NCI-H345 treated with DMSO at 0.1 percent for 48 hours (cell line): Measurements from ENCODE around the gene CASQ2.
A peak's percentile ranks its signal among the peaks of the same experiment; 100 is the strongest.

Experiments
- DNase-seq: peaks from one replicate; lab custom pipeline; 2025; ENCODE audit not compliant: unreplicated experiment; lab: John Stamatoyannopoulos, UW

CASQ2 gene

GRCh38 chr1:115697619-115698018 is 70.9 kb downstream of the CASQ2 start:
- no peak for DNase-seq

DNA sequence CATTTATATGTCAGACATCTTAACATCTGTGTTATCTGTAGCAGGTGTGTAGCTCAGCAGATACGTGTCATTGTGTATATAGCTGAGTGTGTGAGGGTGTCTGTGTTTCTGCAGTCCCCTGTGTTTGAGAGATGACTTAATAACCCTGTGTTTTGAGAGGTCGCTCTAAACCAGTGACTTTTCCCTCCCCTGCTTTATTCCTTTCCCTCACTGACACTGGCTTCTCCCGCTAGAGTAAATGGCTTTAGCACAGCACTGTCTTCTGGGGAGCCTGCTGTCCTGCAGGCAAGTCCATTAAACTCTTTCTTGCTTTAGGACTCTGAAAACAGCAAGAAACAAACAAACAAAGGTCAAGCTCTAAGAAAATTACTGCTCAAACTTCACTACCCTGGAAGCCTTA is 73.7 kb downstream of the CASQ2 start:
- DNase-seq: peak; percentile 86

DNA sequence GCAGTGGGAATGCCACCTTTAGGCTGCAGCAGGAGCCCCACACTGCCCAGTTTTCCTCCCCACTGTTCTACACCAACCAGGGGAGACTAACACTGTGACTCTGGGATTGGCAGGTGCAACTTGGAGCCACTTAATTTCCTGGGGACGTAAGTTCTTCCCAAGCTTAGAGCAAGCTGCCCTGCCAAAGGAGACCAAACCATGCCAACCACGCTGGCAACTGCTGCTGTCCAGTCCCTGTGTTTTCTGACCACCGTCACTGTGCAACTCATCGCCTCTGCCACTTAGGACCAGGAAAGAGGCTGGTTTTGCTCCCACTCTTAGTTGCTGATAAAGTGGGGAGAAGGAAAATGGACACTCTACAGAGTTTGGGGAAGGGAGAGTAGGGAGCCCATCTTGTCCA is 76.3 kb downstream of the CASQ2 start:
- DNase-seq: no peak

DNA sequence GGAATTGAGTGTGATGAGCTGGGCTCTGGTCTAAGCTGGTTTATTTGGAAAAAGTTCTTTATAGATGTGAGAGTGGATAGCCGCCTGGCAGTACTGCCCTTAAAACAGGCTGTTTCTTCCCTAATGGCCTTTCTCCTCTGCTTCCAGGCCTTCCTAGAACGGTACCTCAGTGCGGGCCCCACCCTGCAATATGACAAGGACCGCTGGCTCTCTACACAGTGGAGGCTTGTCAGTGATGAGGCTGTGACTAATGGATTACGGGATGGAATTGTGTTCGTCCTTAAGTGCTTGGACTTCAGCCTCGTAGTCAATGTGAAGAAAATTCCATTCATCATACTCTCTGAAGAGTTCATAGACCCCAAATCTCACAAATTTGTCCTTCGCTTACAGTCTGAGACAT is 77.5 kb downstream of the CASQ2 start:
- DNase-seq: no peak

DNA sequence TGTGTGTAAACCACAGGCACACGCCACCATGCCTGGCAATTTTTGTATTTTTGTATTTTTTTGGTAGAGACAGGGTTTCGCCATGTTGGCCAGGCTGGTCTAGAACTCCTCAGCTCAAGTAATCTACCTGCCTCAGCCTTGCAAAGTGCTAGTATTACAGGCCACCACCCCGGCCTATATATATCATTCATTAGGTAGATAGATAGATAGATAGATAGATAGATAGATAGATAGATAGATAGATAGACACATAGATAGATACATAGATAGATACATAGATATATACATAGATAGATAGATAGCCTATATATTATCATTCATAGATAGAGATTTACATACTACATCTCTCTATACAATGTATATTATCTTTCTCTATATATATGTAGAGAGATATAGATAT is 80.8 kb downstream of the CASQ2 start:
- no peak for DNase-seq

GRCh38 chr1:115685029-115685705 is 83.3 kb downstream of the CASQ2 start:
- DNase-seq: no peak

DNA sequence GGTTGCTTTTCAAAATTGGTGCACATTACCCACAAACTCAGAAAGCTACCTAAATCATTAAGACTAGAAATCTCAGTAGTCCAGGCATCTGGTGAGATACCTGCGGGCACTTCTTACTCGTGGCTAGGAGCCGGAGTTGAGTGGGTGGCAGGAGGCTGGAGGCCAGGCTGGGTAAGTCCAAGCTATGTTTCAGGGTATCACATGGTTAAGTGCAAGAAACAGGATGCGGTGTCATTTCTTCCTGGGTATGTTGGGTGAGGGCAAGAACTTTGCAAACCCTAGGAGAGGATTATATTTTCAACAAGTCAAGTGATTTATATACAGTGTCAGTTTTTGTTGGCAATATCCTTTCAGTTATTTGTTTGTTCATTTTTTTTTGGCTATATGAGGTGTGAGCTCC is 85.7 kb downstream of the CASQ2 start:
- DNase-seq: no peak

DNA sequence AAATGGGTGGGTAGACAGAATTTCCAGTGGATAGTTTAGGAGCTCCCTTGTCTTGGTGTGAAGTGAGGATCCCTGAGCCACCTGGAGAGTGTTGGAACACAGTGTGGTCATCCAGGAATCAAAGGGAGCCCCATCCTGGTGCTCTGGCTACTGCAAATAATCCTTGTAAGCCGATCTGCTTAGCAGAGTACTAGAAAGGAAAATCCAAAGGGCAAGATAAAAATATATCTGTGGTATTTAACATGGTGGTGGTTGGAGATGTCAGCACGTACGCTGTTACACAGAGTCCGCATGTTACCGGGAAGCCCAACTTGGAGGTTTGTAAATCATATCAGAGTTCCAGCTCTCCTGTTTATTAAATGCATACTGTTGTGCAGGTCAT is 87.8 kb downstream of the CASQ2 start:
- no peak for DNase-seq

GRCh38 chr1:115679141-115679611 is 89.3 kb downstream of the CASQ2 start:
- DNase-seq: no peak

GRCh38 chr1:115678141-115678540 is 90.4 kb downstream of the CASQ2 start:
- DNase-seq: no peak

GRCh38 chr1:115677565-115677964 is 90.9 kb downstream of the CASQ2 start:
- DNase-seq: no peak

GRCh38 chr1:115677182-115677555 is 91.3 kb downstream of the CASQ2 start:
- no peak for DNase-seq

DNA sequence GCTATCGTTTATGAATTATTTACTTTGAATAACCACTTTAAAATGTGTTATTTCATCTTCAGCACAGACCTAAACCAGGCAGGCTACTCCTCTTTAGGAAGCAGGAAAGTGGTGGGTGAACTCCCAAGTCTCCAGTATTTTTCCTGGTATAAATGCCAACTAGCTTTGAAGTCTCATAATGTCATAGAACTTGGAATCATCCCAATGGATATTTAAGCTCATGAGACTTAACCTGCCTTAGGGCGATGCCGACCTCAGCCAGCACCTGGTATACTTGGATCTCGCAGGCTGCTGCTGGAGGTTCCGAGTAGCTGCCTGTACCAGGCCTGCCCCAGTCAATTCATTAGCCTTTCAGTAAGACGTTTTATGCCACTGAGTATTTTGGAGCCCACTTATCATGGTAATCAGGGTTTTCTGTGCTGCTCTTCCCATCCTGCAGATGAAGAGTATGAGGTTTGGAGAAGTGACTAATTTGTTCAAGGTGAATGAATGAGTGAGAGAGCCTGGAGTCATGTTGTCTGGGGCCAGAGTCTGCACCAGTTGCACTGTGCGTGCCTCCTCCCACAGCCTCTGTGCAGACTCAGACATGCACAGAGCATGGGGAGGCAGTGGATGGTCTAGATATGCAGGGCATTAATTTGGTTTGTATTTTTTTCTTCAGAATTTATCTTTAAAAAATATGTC is 91.9 kb downstream of the CASQ2 start:
- no peak for DNase-seq

DNA sequence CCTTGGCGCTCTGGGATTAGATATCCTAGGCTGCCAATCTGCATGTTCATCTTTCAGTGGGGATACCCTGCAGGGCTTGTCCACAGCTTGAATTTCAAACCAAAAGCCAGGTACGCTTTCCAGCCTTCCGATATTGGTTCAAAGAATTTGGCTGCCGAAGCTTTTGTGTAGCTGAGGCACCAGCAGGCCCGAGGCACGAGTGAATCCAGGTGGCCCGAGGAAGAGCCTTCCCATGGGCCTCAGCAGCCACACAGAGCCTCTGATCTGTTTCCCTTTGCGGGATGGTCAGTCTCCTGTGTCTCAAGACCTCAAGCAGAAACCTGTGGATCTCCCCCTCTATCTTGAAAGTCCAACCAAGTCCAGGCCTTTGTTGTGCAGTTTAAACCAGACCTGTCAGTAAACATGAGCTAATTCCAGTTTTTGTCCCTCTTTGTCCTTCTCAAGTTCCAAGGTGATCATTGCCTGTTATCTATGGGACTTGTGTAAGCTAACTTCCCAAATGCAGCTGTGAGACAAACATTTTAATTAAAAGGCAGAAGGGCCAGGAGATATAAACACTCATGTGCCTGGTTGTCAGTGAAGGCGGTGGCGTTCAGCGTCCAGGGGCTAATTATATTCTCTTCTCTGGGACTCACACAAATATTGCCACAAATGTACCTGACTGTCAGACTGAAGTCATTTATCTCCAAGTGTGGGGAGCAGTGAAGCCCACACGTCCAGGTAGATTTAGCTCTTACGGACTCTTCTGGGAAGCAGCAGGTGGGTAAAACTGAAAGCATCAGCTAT is 96.1 kb downstream of the CASQ2 start:
- DNase-seq: no peak

DNA sequence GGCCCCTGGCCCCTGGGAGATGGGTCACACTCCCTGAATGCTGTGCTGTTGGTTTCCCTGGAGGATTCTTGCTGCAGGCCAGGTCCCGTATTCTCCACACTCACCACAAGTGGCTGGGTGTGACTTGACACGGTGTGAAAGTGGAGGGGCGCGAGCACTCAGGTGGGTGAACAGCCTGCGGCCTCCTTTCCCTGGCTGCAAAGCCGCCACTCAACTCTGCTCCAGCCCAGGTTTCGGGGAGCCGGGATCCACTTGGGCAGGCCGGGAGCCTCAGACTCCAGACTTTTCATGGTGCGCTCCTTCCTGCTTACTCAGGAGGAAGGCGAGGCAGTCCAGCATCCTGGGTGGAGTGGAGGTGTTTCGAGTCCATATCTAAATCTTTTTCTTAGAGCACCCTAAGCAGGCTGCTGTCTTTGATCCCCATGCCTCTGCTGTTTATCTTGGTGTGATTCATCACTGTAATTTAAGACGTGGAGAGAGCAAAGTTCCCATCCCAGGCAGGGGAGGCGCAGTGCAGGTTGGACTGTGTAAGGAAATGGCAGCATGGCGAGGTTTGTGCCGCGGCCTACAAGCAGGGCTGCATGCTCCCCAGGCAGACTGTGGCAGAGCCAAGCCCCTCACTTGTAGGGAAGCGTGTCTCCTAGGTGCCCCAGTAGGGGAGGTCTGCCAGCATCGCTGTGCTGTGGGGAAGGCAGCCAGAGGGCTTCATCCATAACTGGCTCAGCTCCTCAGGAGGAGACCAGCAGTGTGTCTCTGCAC is 97.2 kb downstream of the CASQ2 start:
- no peak for DNase-seq

- peak; percentile 70 for DNase-seq
Observed at GRCh38 chr1:115670476-115671175, 97.9 kb downstream of the CASQ2 start.

DNA sequence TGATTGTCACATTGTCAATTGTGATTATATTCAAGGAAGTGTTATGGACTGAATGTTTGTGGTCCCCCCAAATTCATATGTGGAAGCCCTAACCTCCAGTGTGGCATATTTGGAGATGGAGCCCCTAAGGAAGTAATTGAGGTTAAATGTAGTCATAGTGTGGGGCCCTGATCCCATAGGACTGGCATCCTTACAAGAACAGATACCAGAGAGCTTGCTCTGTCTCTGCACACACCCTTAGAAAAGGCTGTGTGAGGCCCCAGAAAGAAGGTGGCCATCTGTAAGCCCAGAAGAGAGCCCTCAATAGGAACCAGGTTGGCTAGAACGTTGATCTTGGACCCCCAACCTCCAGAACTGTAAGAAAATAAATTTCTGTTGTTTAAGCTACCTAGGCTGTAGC is 98.6 kb downstream of the CASQ2 start:
- DNase-seq: no peak

DNA sequence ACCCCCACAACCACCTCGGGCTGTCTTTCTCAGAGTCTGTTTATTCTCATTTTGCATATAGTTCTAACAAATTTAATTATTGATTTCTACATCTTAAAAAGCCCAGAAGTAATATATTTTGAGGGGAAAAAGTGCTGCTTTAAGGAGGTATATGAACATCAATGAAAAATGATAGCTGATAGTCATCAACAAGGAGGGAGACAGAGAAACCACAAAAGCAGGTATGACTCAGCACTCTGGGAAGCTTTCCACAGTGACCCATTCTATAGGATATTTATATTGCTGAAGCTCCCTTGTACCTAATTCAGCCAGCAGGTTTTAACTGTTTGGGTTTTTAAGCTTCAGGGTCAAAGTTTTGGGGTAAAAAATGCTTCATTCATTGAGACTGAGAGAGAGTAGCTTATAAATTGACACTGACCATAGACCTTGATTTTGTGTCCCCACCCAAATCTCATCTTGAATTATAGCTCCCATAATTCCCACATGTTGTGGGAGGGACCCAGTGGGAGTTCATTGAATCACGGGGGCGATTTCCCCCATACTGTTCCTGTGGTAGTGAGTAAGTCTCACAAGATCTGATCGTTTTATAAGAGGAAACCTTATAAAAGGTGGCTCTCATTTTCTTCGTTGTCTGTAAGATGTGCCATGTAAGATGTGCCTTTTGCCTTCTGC is 99.4 kb downstream of the CASQ2 start:
- DNase-seq: no peak

DNA sequence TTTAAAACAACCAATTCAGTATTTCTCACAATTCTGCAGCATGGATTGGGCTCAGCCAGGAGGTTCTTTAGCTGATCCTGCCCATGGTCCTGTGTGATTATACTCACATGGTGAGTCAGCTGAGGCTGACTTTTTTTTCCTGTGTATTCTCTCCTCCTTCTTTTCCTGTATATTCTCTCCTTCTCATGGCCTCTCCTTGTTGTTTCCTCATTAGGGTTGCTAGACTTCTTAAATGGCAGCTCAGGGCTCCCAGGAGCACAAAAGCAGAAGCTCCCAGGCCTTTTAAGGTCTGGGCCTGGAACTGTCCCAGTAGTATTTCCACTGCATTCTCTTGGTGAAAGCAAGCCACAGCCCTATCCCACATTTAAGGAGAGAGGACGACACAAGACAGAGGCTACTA is 99.9 kb downstream of the CASQ2 start:
- no peak for DNase-seq

DNA sequence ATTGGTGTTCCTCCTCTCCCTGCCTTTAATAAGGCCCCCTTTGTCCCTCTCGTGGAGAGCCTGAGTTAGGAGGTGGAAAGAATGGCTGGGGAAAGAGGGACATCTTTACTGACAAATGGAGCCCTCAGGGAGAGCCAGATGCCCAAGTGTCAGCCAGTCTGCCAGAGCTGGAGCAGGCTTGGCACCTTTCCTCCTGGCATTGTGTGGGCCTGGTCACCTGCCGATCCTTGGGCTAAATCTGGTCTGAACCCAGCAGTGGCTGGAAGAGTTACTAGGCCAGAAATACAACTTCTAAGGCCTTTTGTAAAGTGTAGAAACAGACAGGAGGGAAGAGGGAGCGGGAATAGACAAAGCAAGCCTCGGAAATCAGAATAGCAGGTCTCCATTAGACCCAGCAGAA is 101.8 kb downstream of the CASQ2 start:
- DNase-seq: no peak
